K562 (cell line): ENCODE results near the gene OSCP1. TPM values are rescaled to one million over a fixed set of nuclear protein-coding genes. Genes with fewer than 3 reads are reported as not detected.

Source experiments
- ATAC-seq: fragments of 200-7000 bp; cut with Tn5 transposase; 3 replicates; pipeline ENCODE4 v1.9.1; 2020; ENCODE audit warnings: moderate library complexity
- BruUV-seq: library from RNA; stranded (reverse); fragments of 400-500 nt; replicated peaks from 2 replicates; lab custom pipeline; 2021; lab: Mats Ljungman, UMichigan
- CTCF ChIA-PET: fragments of 300-600 bp; formaldehyde crosslinking; extraction: SDS; loops from one replicate; lab custom pipeline; 2021; ENCODE audit warnings: low intra/inter-chr PET ratio; lab: Yijun Ruan, JAX
- POLR2A ChIA-PET: fragments of 300-600, 350-650 bp; sonication (Branson Sonifier 250); formaldehyde crosslinking; extraction: SDS; loops from one replicate; lab custom pipeline; 2021; ENCODE audit warnings: antibody characterized with exemption, inconsistent platforms; lab: Yijun Ruan, JAX
- DNase-seq, 4 experiments: peaks; one replicate each; pipeline versions ENCODE4 v3.0.0 to v3.0.0-alpha.2; 2011 to 2018; ENCODE audit warnings: low spot score in 3 of 4, mixed read lengths in 3 of 4; ENCODE audit errors: extremely low read depth in 1 of 4
- FAIRE-seq: peaks from 2 replicates; lab custom pipeline; 2011; peaks lifted over from hg19 to GRCh38; lab: Jason Lieb, UNC
- H2AFZ ChIP-seq: 2 replicates; pipeline ENCODE4 v1.6.0; 2011; ENCODE audit warnings: low read depth, low read length, control low read depth, inconsistent platforms
- H3K27ac ChIP-seq: fragments of 200-600 bp; 3 replicates; pipeline ENCODE4 v1.8.0; 2011; ENCODE audit warnings: low read depth, mild to moderate bottlenecking, control low read depth, inconsistent platforms, low read length, moderate library complexity, mixed read lengths; ENCODE audit errors: extremely low read depth
- H3K27me3 ChIP-seq, 2 experiments: fragments of 300-600 bp in 1 of 2; 2 replicates in 1 of 2; 3 replicates in 1 of 2; pipeline versions ENCODE4 v1.6.0 to v1.8.0; 2011; ENCODE audit warnings: inconsistent platforms in 2 of 2, low read length in 2 of 2, mild to moderate bottlenecking in 1 of 2, mixed read lengths in 1 of 2, moderate library complexity in 1 of 2; ENCODE audit not compliant: control insufficient read depth in 2 of 2, insufficient read depth in 2 of 2
- H3K36me3 ChIP-seq: fragments of 300-600 bp; 3 replicates; pipeline ENCODE4 v1.8.0; 2011; ENCODE audit warnings: mild to moderate bottlenecking, low read length, inconsistent platforms; ENCODE audit not compliant: control insufficient read depth, insufficient read depth
- H3K4me1 ChIP-seq, 2 experiments: fragments of 200-600 bp in 1 of 2; replicated peaks in 1 of 2; 2 replicates in 1 of 2; 3 replicates in 1 of 2; pipeline versions ENCODE4 v1.5.1 to v1.8.0; 2011; ENCODE audit warnings: inconsistent platforms in 2 of 2, low read length in 2 of 2, mild to moderate bottlenecking in 1 of 2, mixed read lengths in 1 of 2, moderate library complexity in 1 of 2; ENCODE audit not compliant: control insufficient read depth in 2 of 2, insufficient read depth in 2 of 2
- H3K4me2 ChIP-seq: 2 replicates; pipeline ENCODE4 v1.6.1; 2011; ENCODE audit warnings: low read length, control low read depth, inconsistent platforms, mixed read lengths; ENCODE audit not compliant: insufficient read depth
- H3K4me3 ChIP-seq: fragments of 200-600 bp; sonication (generic), shearing (Covaris generic); 2 replicates; pipeline ENCODE4 v1.5.1; 2016; ENCODE audit warnings: control low read depth, inconsistent platforms
- H3K79me2 ChIP-seq: fragments of 200-600 bp; 3 replicates; pipeline ENCODE4 v1.8.0; 2011; ENCODE audit warnings: low read length, inconsistent platforms; ENCODE audit not compliant: control insufficient read depth, insufficient read depth
- H3K9ac ChIP-seq, 2 experiments: 2 replicates each; pipeline versions ENCODE4 v1.6.0 to v1.6.1; 2011; ENCODE audit warnings: low read depth in 2 of 2, low read length in 2 of 2, control low read depth in 1 of 2, inconsistent platforms in 1 of 2, mild to moderate bottlenecking in 1 of 2, mixed read lengths in 1 of 2; ENCODE audit not compliant: insufficient read depth in 1 of 2
- H3K9me1 ChIP-seq: one replicate; pipeline ENCODE4 v1.6.0; 2011; ENCODE audit warnings: inconsistent platforms, mild to moderate bottlenecking, low read length, moderate library complexity; ENCODE audit not compliant: control insufficient read depth, insufficient read depth
- H3K9me3 ChIP-seq: replicated peaks from 2 replicates; pipeline ENCODE4 v1.5.1; 2011; ENCODE audit warnings: low read depth, low read length, inconsistent platforms; ENCODE audit not compliant: control insufficient read depth, insufficient read depth
- H4K20me1 ChIP-seq: replicated peaks from 2 replicates; pipeline ENCODE4 v1.6.1; 2011; ENCODE audit warnings: low read length, inconsistent platforms, mixed read lengths; ENCODE audit not compliant: control insufficient read depth, insufficient read depth
- ETV1 ChIP-seq: fragments of 450-650 bp; conservative IDR thresholded peaks from 2 replicates; pipeline ENCODE4 v1.6.1; 2016; ENCODE audit warnings: missing genetic modification characterization, control low read depth, low read depth, missing compliant biosample characterization
- FOXA3 ChIP-seq, 2 experiments: fragments of 450-650 bp in 1 of 2; sonication (generic) in 1 of 2; formaldehyde crosslinking; IDR thresholded peaks in 1 of 2; conservative IDR thresholded peaks in 1 of 2; 2 replicates each; pipeline versions ENCODE4 v1.4.0 to v1.8.0; 2020 to 2022; ENCODE audit warnings: mild to moderate bottlenecking in 2 of 2, missing genetic modification reagents in 1 of 2
- FOXM1 ChIP-seq, 2 experiments: fragments of 450-650 bp in 1 of 2; sonication (generic) in 1 of 2; formaldehyde crosslinking in 1 of 2; IDR thresholded peaks; 2 replicates each; pipeline versions ENCODE4 v1.6.1 to v1.9.0; 2017 to 2022; ENCODE audit warnings: low read depth in 2 of 2, mild to moderate bottlenecking in 2 of 2, missing genetic modification reagents in 1 of 2, moderate library complexity in 1 of 2
- NBN ChIP-seq: fragments of 450-650 bp; IDR thresholded peaks from 2 replicates; pipeline ENCODE4 v1.6.1; 2016; ENCODE audit warnings: low read depth, mild to moderate bottlenecking
- NR4A1 ChIP-seq, 2 experiments: fragments of 250-450 bp in 1 of 2; fragments of 450-650 bp in 1 of 2; sonication (Bioruptor Pico) in 1 of 2; IDR thresholded peaks; 2 replicates each; pipeline versions ENCODE4 v1.4.0 to v1.6.1; 2016 to 2020; ENCODE audit warnings: mild to moderate bottlenecking in 2 of 2, missing compliant biosample characterization in 1 of 2, missing genetic modification characterization in 1 of 2, moderate library complexity in 1 of 2
- SETDB1 ChIP-seq: IDR thresholded peaks from one replicate; pipeline ENCODE4 v1.6.1; 2012; ENCODE audit warnings: low read length, control low read depth, inconsistent platforms
- TBP ChIP-seq: optimal IDR thresholded peaks from 2 replicates; pipeline ENCODE3; 2011; ENCODE audit warnings: low read depth, low read length, improper control_type of control experiment
- ZFX ChIP-seq: sonication (generic); formaldehyde crosslinking; IDR thresholded peaks from 2 replicates; pipeline ENCODE4 v1.8.0; 2022; ENCODE audit warnings: mild to moderate bottlenecking, missing genetic modification reagents, moderate library complexity
- WGBS: fragments of 100-300 bp; shearing (Covaris generic); methylation state at CpG from one replicate; pipeline ENCODE4 v1.1.6; 2016; ENCODE audit warnings: low coverage, mixed read lengths; ENCODE audit not compliant: insufficient coverage; ENCODE audit errors: missing lambda C conversion rate; 5-methylcytosine and 5-hydroxymethylcytosine counted together
- in situ Hi-C: fragments of 300-500 bp; cut with MboI; formaldehyde crosslinking; loops from 4 replicates; pipeline ENCODE4 v1.15.0; 2018; ENCODE audit warnings: inconsistent platforms, mixed read lengths
- intact Hi-C: fragments of 100-400 bp; cut with micrococcal nuclease; formaldehyde crosslinking; loops from 2 replicates; pipeline ENCODE4 v1.14.2; 2022
- polyA plus RNA-seq, 8 experiments: library from polyadenylated mRNA; depleted of rRNA in 4 of 8; stranded (reverse) in 5 of 8; unstranded in 3 of 8; fragments of >200 nt; fragmentation: Nextera tagmentation in 2 of 8; fragmentation: Illumina TruSeq in 1 of 8; extraction: Ambion mirVana in 2 of 8; extraction: Trizol in 1 of 8; gene quantifications; 2 replicates each; pipeline versions ENCODE4 v1.2.1 to v1.2.3, GENCODE V29; 2011 to 2014; ENCODE audit warnings: inconsistent platforms in 1 of 8, missing spikeins in 1 of 8
- total RNA-seq, 7 experiments: library from RNA; depleted of rRNA in 6 of 7; stranded (reverse); fragments of >200 nt in 6 of 7; fragmentation: Illumina TruSeq in 2 of 7; extraction: Trizol in 2 of 7; gene quantifications; 2 replicates each; pipeline versions ENCODE4 v1.2.1 to v1.2.3, GENCODE V29; 2011 to 2021; ENCODE audit warnings: low replicate concordance in 1 of 7
- TF ChIP-seq, protein P1 (sequence below): fragments of 250-450 bp; sonication (Bioruptor Pico); IDR thresholded peaks from 2 replicates; pipeline ENCODE4 v1.8.0; 2022; ENCODE audit warnings: inconsistent platforms
- TF ChIP-seq, protein P2 (sequence below): sonication (generic); formaldehyde crosslinking; IDR thresholded peaks from 2 replicates; pipeline ENCODE4 v1.8.0; 2022; ENCODE audit warnings: missing genetic modification reagents, mild to moderate bottlenecking, moderate library complexity, borderline replicate concordance
- TF ChIP-seq, protein P3 (sequence below): sonication (generic); formaldehyde crosslinking; IDR thresholded peaks from 2 replicates; pipeline ENCODE4 v1.5.0; 2020; ENCODE audit warnings: missing genetic modification reagents

Gene OSCP1
- total and polyA plus RNA-seq, 9 of the 15 experiments (the other 6 are each of a cell fraction or from before 2014, with no cell fraction given): 0.15 to 0.40 (median 0.33) TPM; not detected in 5

GRCh38 chr1:36392836-36393235, 57.4 kb downstream of the OSCP1 start:
- POLR2A ChIA-PET: no interaction called here
- intact Hi-C loops: no loop called here
- H3K4me3 ChIP-seq: no peak overlapping the region
- H3K9me1 ChIP-seq: no peaks in the 10 kb centered on the region
- no peak overlapping the region for H2AFZ ChIP-seq
- H3K9me3 ChIP-seq: no peaks in the 10 kb centered on the region
- in situ Hi-C loops: no loop called here
- CTCF ChIA-PET: no interaction called here
- TF ChIP-seq SETDB1 (no peak), FOXM1 (IDR thresholded peaks at IDR 0.05; ENCODE audit: low read depth) (no peak), FOXM1 (CRISPR knock-in tag; IDR thresholded peaks at IDR 0.05; ENCODE audit: low read depth) (no peak), TBP (no peak), ZFX (CRISPR knock-in tag) (no peak), NBN (no peak), FOXA3 (CRISPR knock-in tag; conservative IDR thresholded peaks at IDR 0.05 in 1 of 2, IDR thresholded peaks at IDR 0.05 in 1 of 2) (no peak), NR4A1 (CRISPR knock-in tag; IDR thresholded peaks at IDR 0.05) (no peak), NR4A1 (tag; IDR thresholded peaks at IDR 0.05) (no peak), ETV1 (no peak)
- TF ChIP-seq, protein P1, sequence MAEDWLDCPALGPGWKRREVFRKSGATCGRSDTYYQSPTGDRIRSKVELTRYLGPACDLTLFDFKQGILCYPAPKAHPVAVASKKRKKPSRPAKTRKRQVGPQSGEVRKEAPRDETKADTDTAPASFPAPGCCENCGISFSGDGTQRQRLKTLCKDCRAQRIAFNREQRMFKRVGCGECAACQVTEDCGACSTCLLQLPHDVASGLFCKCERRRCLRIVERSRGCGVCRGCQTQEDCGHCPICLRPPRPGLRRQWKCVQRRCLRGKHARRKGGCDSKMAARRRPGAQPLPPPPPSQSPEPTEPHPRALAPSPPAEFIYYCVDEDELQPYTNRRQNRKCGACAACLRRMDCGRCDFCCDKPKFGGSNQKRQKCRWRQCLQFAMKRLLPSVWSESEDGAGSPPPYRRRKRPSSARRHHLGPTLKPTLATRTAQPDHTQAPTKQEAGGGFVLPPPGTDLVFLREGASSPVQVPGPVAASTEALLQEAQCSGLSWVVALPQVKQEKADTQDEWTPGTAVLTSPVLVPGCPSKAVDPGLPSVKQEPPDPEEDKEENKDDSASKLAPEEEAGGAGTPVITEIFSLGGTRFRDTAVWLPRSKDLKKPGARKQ (CRISPR knock-in tag): no peak
- TF ChIP-seq, protein P2, sequence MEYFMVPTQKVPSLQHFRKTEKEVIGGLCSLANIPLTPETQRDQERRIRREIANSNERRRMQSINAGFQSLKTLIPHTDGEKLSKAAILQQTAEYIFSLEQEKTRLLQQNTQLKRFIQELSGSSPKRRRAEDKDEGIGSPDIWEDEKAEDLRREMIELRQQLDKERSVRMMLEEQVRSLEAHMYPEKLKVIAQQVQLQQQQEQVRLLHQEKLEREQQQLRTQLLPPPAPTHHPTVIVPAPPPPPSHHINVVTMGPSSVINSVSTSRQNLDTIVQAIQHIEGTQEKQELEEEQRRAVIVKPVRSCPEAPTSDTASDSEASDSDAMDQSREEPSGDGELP (CRISPR knock-in tag): no peak
- TF ChIP-seq, protein P3, sequence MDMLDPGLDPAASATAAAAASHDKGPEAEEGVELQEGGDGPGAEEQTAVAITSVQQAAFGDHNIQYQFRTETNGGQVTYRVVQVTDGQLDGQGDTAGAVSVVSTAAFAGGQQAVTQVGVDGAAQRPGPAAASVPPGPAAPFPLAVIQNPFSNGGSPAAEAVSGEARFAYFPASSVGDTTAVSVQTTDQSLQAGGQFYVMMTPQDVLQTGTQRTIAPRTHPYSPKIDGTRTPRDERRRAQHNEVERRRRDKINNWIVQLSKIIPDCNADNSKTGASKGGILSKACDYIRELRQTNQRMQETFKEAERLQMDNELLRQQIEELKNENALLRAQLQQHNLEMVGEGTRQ (CRISPR knock-in tag): no peak
- peaks cover 54% of the 10 kb centered on the region for H3K36me3 ChIP-seq
- no peaks in the 10 kb centered on the region for H4K20me1 ChIP-seq
- no peak overlapping the region for H3K27ac ChIP-seq
- ATAC-seq (no peak), FAIRE-seq (no peak), DNase-seq (no peak)
- no peak overlapping the region for H3K4me2 ChIP-seq
- H3K27me3 ChIP-seq: no peaks in the 10 kb centered on the region
- H3K4me1 ChIP-seq: peaks cover 9 to 16% of the 10 kb centered on the region in 2 experiments
- no peak overlapping the region for H3K9ac ChIP-seq
- WGBS: 85% methylated on average over 4 of the region's 4 CpGs
- peaks cover 26% of the 10 kb centered on the region for H3K79me2 ChIP-seq
- no TSS peak for BruUV-seq
